ENCODE results near the gene CCDC6.
A peak's percentile ranks its signal among the peaks of the same experiment; 100 is the strongest.
"Not testable (repeated sequence)": the region's sequence is repeated elsewhere in the genome, so short reads cannot be mapped to it uniquely, and the experiment has no call there.

The CCDC6 gene

GRCh38 chr10:59906417-59907202 lies at the start of gene CCDC6:
CCDC6 (minus strand) TSS chr10:59906556; CDS start chr10:59906424, 132 bp downstream.
- DNase-seq (ENCODE audit: extremely low spot score, insufficient read length, low read depth): peak; percentile 76
- peak; percentile 83 for FAIRE-seq

DNA sequence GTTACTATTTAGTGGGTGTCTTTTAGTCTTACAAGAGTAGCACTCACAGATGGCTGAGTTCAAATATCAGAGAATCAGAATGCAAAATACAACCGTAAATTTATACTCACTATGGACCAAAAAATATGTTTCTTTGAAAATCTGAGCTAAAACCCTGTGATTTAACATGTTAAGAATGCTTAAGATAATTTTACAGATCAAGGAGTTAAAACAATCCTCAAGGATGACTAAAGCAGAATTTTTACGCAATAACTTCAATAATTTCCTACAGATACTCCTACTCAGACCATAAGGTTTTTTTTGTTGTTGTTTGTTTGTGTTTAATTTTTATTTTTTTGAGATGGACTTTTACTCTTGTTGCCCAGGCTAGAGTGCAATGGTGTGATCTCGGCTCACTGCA lies 47.9 kb upstream of the CCDC6 start:
- no peak for DNase-seq (ENCODE audit: extremely low spot score, insufficient read length, low read depth)
- FAIRE-seq: no peak

GRCh38 chr10:59953711-59954110 lies 47.4 kb upstream of the CCDC6 start:
- not testable (repeated sequence) for DNase-seq (ENCODE audit: extremely low spot score, insufficient read length, low read depth); FAIRE-seq

DNA sequence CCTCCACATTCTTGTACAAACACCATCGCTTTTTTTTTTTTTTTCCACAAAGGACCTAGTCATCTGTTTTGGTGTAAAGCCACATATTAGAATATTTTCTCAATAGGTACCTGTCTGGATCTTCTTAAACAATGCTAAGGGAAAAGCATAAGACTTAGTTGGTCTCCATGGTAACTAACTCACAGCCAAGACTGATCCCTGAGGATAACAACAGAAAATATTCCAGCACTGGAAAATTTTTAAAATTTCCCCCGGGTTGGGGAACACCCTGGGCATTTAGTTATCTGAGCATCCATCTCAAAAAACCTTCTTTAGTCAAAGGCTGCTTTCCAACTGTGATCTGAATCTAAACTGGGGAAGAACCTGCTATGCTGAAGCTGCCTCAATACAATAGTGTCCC lies 43.7 kb upstream of the CCDC6 start:
- DNase-seq (ENCODE audit: extremely low spot score, insufficient read length, low read depth) (no peak), FAIRE-seq (no peak)

DNA sequence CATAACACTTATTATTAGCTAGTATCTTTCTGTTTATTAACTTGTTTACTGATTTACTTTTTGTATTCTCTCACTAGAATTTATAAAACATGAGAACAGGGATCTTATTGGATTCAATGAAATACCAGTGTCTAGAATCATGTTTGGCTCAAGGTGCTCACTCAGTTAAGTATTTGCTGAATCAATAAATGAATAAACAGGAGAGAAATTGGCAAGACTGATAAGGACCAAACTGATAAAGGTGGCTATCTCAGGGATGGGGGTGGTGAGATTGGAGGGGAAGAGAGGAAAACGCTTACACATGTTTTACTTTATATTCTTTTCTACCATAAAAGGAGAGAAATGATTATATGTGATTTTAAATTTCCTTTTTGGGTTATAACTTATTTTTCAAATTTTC lies 43.3 kb upstream of the CCDC6 start:
- DNase-seq (ENCODE audit: extremely low spot score, insufficient read length, low read depth): no peak
- FAIRE-seq: no peak

- FAIRE-seq: no peak
- no peak for DNase-seq (ENCODE audit: extremely low spot score, insufficient read length, low read depth)
Observed at GRCh38 chr10:59945991-59946390, 39.6 kb upstream of the CCDC6 start.

DNA sequence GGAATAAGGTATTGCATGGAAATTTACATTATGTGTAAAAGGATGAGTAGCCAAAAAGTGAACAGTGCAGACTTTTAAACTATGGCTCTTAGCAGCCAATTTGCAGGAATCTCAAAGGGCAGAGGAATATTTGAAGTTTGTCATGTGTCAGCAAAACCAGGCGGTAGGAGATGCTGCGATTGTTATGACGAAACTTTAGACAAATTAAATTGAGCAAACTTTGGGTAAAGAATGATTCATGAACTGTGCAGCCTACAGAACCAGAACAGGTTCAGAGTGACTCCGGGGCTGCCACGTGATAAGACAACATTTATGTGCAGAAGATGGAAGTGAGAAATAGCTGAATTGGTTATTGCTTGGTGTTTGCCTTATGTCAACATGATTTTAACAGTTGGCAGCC lies 39.2 kb upstream of the CCDC6 start:
- DNase-seq (ENCODE audit: extremely low spot score, insufficient read length, low read depth): no peak
- FAIRE-seq: no peak

DNA sequence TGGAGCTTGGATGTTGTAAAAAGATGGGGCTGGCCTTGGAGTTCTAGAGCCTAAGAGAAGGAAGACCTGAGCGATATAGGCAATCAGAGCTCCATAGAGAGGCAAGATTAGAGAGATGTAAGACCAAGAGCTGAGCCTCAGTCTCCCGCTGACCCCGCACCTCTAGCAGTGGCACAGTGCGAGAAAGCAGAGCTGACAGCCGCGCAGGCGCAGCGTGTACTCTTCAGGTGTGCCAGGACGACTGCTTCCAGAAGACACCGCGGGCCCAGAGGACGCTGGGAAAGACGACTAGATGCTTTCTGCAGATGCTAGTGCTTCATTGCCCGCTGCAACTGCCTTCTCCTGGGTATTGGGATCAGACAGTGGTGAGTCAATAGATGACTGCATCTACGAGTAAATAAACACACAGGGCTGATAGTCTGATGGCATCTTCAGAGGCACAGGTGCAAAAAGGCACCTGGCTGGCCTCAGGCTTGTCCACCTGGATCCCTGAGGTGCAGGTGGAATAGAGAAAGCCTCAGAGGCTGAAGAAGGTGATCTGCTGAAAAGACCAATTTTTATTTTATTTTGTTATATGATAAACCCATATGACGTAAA lies 38.1 kb upstream of the CCDC6 start:
- no peak for DNase-seq (ENCODE audit: extremely low spot score, insufficient read length, low read depth)

DNA sequence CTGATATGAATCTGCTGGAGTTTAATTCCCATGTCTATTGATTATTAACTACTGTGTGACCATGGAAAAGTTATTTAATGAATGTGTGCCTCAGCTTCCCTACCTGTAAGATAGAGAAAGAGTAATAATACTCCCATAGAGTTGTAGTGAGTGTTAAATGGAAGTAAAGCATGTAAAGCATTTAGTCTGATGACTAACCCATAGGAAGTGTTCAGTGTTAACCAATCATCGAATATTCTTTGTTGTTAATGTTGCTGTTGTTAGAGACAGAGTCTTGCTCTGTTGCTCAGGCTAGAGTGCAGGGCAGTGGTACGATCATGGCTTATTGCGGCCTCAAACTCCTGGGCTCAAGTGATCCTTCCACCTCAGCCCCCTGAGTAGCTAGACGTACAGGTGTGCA lies 36.2 kb upstream of the CCDC6 start:
- FAIRE-seq: no peak
- DNase-seq (ENCODE audit: extremely low spot score, insufficient read length, low read depth): no peak

More for the DNA sequence above, 38.1 kb upstream of the CCDC6 start:
- no peak for FAIRE-seq

- DNase-seq (ENCODE audit: extremely low spot score, insufficient read length, low read depth) (no peak), FAIRE-seq (no peak)
Observed at GRCh38 chr10:59937720-59938119, 31.4 kb upstream of the CCDC6 start.

DNA sequence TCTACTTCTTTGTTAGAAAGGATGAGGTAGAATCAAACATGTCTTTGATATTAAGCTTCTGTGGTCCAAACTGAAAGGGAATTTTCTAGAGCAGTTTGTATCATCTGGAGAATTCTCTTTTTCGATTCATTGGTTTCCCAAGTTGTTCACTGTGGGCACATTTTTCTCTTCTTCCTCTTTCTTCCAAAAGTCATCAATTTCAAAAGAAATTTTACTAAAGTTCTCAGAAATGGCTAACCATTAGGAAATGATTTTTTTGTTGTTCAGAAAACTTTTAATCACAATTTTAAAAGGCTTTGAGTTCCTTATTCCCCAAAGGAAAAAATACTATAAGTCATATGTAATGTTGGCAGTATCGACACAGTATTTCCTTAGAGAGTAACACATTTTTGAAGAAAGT lies 28.3 kb upstream of the CCDC6 start:
- no peak for DNase-seq (ENCODE audit: extremely low spot score, insufficient read length, low read depth)

GRCh38 chr10:59930788-59931521 lies 24.6 kb upstream of the CCDC6 start:
- not testable (repeated sequence) for FAIRE-seq; DNase-seq (ENCODE audit: extremely low spot score, insufficient read length, low read depth)

More for the DNA sequence above, 28.3 kb upstream of the CCDC6 start:
- no peak for FAIRE-seq

GRCh38 chr10:59926086-59926485 lies 19.7 kb upstream of the CCDC6 start:
- no peak for DNase-seq (ENCODE audit: extremely low spot score, insufficient read length, low read depth)
- FAIRE-seq: no peak

DNA sequence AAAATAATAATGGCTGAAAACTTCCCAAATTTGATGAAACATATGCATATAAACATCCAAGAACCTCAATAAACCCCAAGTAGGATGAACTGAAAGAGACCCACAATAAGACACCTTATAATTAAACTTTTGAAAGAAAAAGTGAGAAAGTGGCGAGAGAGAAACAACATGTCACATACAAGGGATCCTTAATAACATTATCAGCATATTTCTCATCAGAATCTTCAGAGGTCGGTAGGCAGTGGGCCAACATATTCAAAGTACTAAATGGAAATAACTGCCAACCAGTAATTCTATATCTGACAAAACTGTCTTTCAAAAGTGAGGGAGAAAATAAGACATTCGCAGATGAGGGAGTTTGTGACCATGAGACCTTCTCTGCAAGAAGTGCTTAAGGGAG lies 16.6 kb upstream of the CCDC6 start:
- DNase-seq (ENCODE audit: extremely low spot score, insufficient read length, low read depth) (no peak), FAIRE-seq (no peak)

DNA sequence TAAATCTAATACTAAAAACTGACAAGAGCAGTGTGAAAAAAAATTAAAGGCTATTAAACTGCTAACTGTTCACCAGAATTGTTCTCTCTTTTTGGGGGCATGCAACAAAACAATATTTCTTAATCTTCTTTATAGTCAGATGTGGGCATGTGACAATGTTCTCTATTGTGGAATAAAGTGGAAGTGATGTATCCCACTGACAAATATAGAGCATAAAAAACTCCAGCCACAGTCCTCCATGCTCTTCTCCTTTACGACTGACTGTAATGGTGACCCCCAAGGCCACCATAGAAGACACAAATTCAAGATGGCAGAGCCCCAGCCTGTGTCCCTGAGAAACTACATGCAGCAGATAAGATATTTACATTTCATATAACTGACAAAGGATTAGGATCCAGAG lies 11.6 kb upstream of the CCDC6 start:
- DNase-seq (ENCODE audit: extremely low spot score, insufficient read length, low read depth) (no peak), FAIRE-seq (no peak)

- FAIRE-seq: no peak
Observed at GRCh38 chr10:59913547-59914237, 7.3 kb upstream of the CCDC6 start.

GRCh38 chr10:59910867-59911266 lies 4.5 kb upstream of the CCDC6 start:
- FAIRE-seq: no peak
- DNase-seq (ENCODE audit: extremely low spot score, insufficient read length, low read depth): no peak

More at GRCh38 chr10:59913547-59914237, 7.3 kb upstream of the CCDC6 start:
- no peak for DNase-seq (ENCODE audit: extremely low spot score, insufficient read length, low read depth)

DNA sequence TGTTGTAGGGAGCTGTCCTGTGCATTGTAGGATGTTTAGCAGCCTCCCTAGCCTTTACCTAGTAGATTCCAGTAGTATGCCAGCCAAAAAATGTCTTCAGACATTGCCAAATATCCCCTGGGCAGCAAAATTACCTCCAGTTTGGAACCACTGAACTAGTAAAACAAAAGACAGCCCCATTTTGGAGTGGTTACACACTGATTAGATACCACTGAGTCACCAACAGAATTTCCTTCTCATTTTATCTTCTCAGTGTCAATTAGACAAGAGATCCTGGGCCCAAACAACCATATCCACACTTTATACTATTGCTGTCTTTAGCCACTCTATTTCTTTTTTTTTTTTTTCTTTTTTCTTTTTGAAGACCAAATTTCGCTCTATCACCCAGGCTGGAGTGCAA lies 3.5 kb upstream of the CCDC6 start:
- DNase-seq (ENCODE audit: extremely low spot score, insufficient read length, low read depth) (no peak), FAIRE-seq (no peak)

- FAIRE-seq: no peak
Observed at GRCh38 chr10:59908808-59909143, 2.4 kb upstream of the CCDC6 start.

More at GRCh38 chr10:59908808-59909143, 2.4 kb upstream of the CCDC6 start:
- DNase-seq (ENCODE audit: extremely low spot score, insufficient read length, low read depth): no peak
